C4-2B (cell line): Measurements from ENCODE around the gene KRTAP1-5.

Experiments
- ZFX ChIP-seq: fragments of 450-650 bp; IDR thresholded peaks from 2 replicates; pipeline ENCODE4 v1.6.1; 2017
- TF ChIP-seq, protein P1 (sequence below): fragments of 450-650 bp; conservative IDR thresholded peaks from 2 replicates; pipeline ENCODE4 v1.5.1; 2017; ENCODE audit warnings: mild to moderate bottlenecking

- TF ChIP-seq, protein P1, sequence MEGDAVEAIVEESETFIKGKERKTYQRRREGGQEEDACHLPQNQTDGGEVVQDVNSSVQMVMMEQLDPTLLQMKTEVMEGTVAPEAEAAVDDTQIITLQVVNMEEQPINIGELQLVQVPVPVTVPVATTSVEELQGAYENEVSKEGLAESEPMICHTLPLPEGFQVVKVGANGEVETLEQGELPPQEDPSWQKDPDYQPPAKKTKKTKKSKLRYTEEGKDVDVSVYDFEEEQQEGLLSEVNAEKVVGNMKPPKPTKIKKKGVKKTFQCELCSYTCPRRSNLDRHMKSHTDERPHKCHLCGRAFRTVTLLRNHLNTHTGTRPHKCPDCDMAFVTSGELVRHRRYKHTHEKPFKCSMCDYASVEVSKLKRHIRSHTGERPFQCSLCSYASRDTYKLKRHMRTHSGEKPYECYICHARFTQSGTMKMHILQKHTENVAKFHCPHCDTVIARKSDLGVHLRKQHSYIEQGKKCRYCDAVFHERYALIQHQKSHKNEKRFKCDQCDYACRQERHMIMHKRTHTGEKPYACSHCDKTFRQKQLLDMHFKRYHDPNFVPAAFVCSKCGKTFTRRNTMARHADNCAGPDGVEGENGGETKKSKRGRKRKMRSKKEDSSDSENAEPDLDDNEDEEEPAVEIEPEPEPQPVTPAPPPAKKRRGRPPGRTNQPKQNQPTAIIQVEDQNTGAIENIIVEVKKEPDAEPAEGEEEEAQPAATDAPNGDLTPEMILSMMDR: no peak
- TF ChIP-seq ZFX: no peak
Observed at GRCh38 chr17:41069031-41069430, 42.0 kb upstream of the KRTAP1-5 start.
